PC-3 (cell line): Measurements from ENCODE around the gene WFDC1. TPM values are rescaled to one million over a fixed set of nuclear protein-coding genes. Genes with fewer than 3 reads are reported as not detected.

Source experiments
- ATAC-seq: fragments of 200-7000 bp; cut with Tn5 transposase; 2 replicates; pipeline ENCODE4 v1.9.1; 2020; ENCODE audit warnings: mild to moderate bottlenecking, moderate library complexity
- BruUV-seq: library from RNA; stranded (reverse); fragments of 400-500 nt; replicated peaks from 2 replicates; lab custom pipeline; 2021; lab: Mats Ljungman, UMichigan
- CTCF ChIA-PET: fragments of 300-600 bp; sonication (Branson Sonifier 250); formaldehyde crosslinking; loops from one replicate; lab custom pipeline; 2022; ENCODE audit warnings: antibody characterized with exemption; lab: Charles Lee
- POLR2A ChIA-PET: fragments of 300-600 bp; sonication (Branson Sonifier 250); formaldehyde crosslinking; loops from one replicate; lab custom pipeline; 2022; ENCODE audit warnings: antibody characterized with exemption; ENCODE audit not compliant: unreplicated experiment; lab: Charles Lee
- DNase-seq: peaks from one replicate; pipeline ENCODE4 v3.0.0-alpha.2; 2015
- H2AFZ ChIP-seq: fragments of 300-600 bp; sonication (generic); 2 replicates; pipeline ENCODE4 v1.6.0; 2016; ENCODE audit warnings: antibody characterized with exemption, low read length
- H3F3A ChIP-seq: fragments of 300-600 bp; sonication (generic); one replicate; pipeline ENCODE4 v1.6.0; 2017; ENCODE audit warnings: antibody characterized with exemption, low read length, control low read depth, mild to moderate bottlenecking; ENCODE audit not compliant: unreplicated experiment
- H3K27ac ChIP-seq: fragments of 300-600 bp; sonication (generic); 2 replicates; pipeline ENCODE4 v1.5.1; 2016; ENCODE audit warnings: mild to moderate bottlenecking, low read length
- H3K27me3 ChIP-seq: fragments of 300-600 bp; sonication (generic); 2 replicates; pipeline ENCODE4 v1.6.1; 2016; ENCODE audit warnings: low read length, mixed read lengths
- H3K36me3 ChIP-seq: fragments of 300-600 bp; sonication (generic); 2 replicates; pipeline ENCODE4 v1.6.1; 2016; ENCODE audit warnings: low read depth, mixed run types, low read length, mixed read lengths
- H3K4me1 ChIP-seq: fragments of 300-600 bp; sonication (generic); 2 replicates; pipeline ENCODE4 v1.5.1; 2016; ENCODE audit warnings: low read length; ENCODE audit not compliant: insufficient read depth
- H3K4me2 ChIP-seq: fragments of 300-600 bp; sonication (generic); 2 replicates; pipeline ENCODE4 v1.6.0; 2016; ENCODE audit warnings: low read length
- H3K4me3 ChIP-seq: fragments of 300-600 bp; sonication (generic); 2 replicates; pipeline ENCODE4 v1.5.1; 2016; ENCODE audit warnings: mild to moderate bottlenecking, low read length, mixed read lengths
- H3K79me2 ChIP-seq: fragments of 300-600 bp; sonication (generic); 2 replicates; pipeline ENCODE4 v1.6.1; 2017; ENCODE audit warnings: low read length, mixed read lengths
- H3K9ac ChIP-seq: fragments of 300-600 bp; sonication (generic); 2 replicates; pipeline ENCODE4 v1.6.0; 2016; ENCODE audit warnings: mild to moderate bottlenecking, low read length
- H3K9me2 ChIP-seq: fragments of 300-600 bp; sonication (generic); replicated peaks from 2 replicates; pipeline ENCODE4 v1.6.1; 2016; ENCODE audit warnings: mixed run types, low read length, mixed read lengths
- H3K9me3 ChIP-seq: fragments of 300-600 bp; sonication (generic); 2 replicates; pipeline ENCODE4 v1.6.1; 2016; ENCODE audit warnings: low read length, mixed read lengths
- H4K20me1 ChIP-seq: fragments of 300-600 bp; sonication (generic); 2 replicates; pipeline ENCODE4 v1.6.1; 2016; ENCODE audit warnings: low read length, mixed read lengths
- CTCF ChIP-seq: fragments of 300-600 bp; sonication (generic); conservative IDR thresholded peaks from 2 replicates; pipeline ENCODE4 v1.5.1; 2017; ENCODE audit warnings: antibody characterized with exemption, low read depth, mild to moderate bottlenecking, low read length
- EZH2 ChIP-seq: fragments of 300-600 bp; sonication (generic); IDR thresholded peaks from one replicate; pipeline ENCODE4 v1.6.1; 2017; ENCODE audit warnings: antibody characterized with exemption, mild to moderate bottlenecking, low read length; ENCODE audit not compliant: unreplicated experiment
- EZH2phosphoT487 ChIP-seq: fragments of 300-600 bp; sonication (generic); IDR thresholded peaks from 2 replicates; pipeline ENCODE4 v1.6.1; 2018; ENCODE audit warnings: mild to moderate bottlenecking, antibody characterized with exemption, low read length, borderline replicate concordance
- intact Hi-C: fragments of 100-400 bp; cut with micrococcal nuclease; formaldehyde crosslinking; loops from 2 replicates; pipeline ENCODE4 v1.9.0; 2023
- total RNA-seq: library from RNA; depleted of rRNA; stranded (reverse); fragments of >200 nt; gene quantifications from 2 replicates; pipeline ENCODE4 v1.2.3, GENCODE V29; 2014

Gene WFDC1
- total RNA-seq, 1 experiment from 2014 or later: 0.15 TPM

DNA sequence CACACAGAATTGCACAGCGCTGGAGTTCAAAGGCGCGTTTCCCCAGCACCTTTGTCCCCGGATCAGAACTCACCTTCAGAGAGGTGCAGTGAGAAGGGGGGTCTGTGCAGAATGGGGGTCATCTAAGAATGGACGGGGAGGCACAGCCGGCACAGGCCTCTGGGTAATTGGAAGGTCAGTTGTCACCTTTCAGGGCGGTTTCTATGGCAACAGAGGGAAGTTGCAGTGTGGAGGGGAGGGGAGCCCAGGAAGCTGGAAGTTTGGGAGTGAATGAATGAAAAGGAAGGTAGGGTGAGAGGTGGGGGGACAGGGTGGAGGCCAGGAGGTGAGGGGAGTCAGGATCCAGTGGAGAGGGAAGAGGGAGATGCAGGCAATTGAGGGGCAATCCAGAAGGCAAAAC is 42.5 kb upstream of the WFDC1 start:
- H3K9ac ChIP-seq: no peak overlapping the region
- H3K27ac ChIP-seq: no peak overlapping the region
- H3K36me3 ChIP-seq: no peaks in the 10 kb centered on the region
- POLR2A ChIA-PET: no interaction called here
- H3K9me3 ChIP-seq: no peaks in the 10 kb centered on the region
- H2AFZ ChIP-seq: no peak overlapping the region
- ATAC-seq (no peak), DNase-seq (no peak)
- 0 out of 2 replicates have a peak, but pooled peaks cover 4% of the 10 kb centered on the region for H3K27me3 ChIP-seq
- H3K79me2 ChIP-seq: no peaks in the 10 kb centered on the region
- H3F3A ChIP-seq: no peaks in the 10 kb centered on the region
- H3K4me1 ChIP-seq: peaks cover 11% of the 10 kb centered on the region
- intact Hi-C loops: no loop called here
- TF ChIP-seq EZH2phosphoT487: no peak
- TF ChIP-seq CTCF: no peak
- no peak for TF ChIP-seq EZH2
- CTCF ChIA-PET: no interaction called here
- no peaks in the 10 kb centered on the region for H3K9me2 ChIP-seq
- no TSS peak for BruUV-seq
- H4K20me1 ChIP-seq: no peaks in the 10 kb centered on the region
- H3K4me3 ChIP-seq: no peak overlapping the region
- no peak overlapping the region for H3K4me2 ChIP-seq

GRCh38 chr16:84253173-84253572 is 41.5 kb upstream of the WFDC1 start:
- CTCF ChIA-PET: no interaction called here
- intact Hi-C loops: no loop called here
- BruUV-seq: no TSS peak

More at GRCh38 chr16:84253173-84253572, 41.5 kb upstream of the WFDC1 start:
- Histone ChIP-seq H3K9me3 (no peaks in the 10 kb centered on the region), H3K4me1 (peaks cover 1% of the 10 kb centered on the region), H3F3A (no peaks in the 10 kb centered on the region), H3K27ac (no peak overlapping the region), H3K4me2 (no peak overlapping the region), H2AFZ (no peak overlapping the region), H3K36me3 (no peaks in the 10 kb centered on the region), H4K20me1 (no peaks in the 10 kb centered on the region), H3K9me2 (no peaks in the 10 kb centered on the region), H3K79me2 (no peaks in the 10 kb centered on the region), H3K27me3 (0 out of 2 replicates have a peak, but pooled peaks cover 4% of the 10 kb centered on the region), H3K9ac (no peak overlapping the region), H3K4me3 (no peak overlapping the region)
- no peak for DNase-seq
- TF ChIP-seq EZH2phosphoT487 (no peak), EZH2 (no peak), CTCF (no peak)
- no peak for ATAC-seq
- POLR2A ChIA-PET: no interaction called here
